Measurements from ENCODE around the gene SLC27A3. TPM values are rescaled to one million over a fixed set of nuclear protein-coding genes. Genes with fewer than 3 reads are reported as not detected.

SLC27A3 gene
- total RNA-seq, 1 experiment from 2014 or later: 42.0 TPM

GRCh38 chr1:153789478-153790034 lies 14.3 kb downstream of the SLC27A3 start:
- DNase-seq: peak; percentile 28
- Histone ChIP-seq H3K4me1 (ENCODE audit: insufficient read depth, low read length) (no peaks in the 10 kb centered on the region), H3K23ac (ENCODE audit: insufficient read length, low read depth, low read length) (no peak overlapping the region), H3K79me1 (ENCODE audit: insufficient read depth, low read depth, low read length, poor library complexity, severe bottlenecking) (no peaks in the 10 kb centered on the region), H2BK120ac (ENCODE audit: low read depth, low read length, poor library complexity, severe bottlenecking) (no peak overlapping the region), H3K56ac (ENCODE audit: insufficient read length, low read depth, low read length) (no peak overlapping the region), H4K91ac (ENCODE audit: insufficient read length, low read depth, low read length) (no peak overlapping the region), H4K8ac (replicated peaks; ENCODE audit: insufficient read length, low read depth, low read length) (no peak overlapping the region), H3K27ac (ENCODE audit: insufficient read length, low read depth, low read length) (no peak overlapping the region), H3K79me2 (ENCODE audit: insufficient read depth, low read length) (no peaks in the 10 kb centered on the region), H3K14ac (ENCODE audit: insufficient read depth, low read length) (no peak overlapping the region), H2BK12ac (ENCODE audit: insufficient read length, low read depth, low read length) (no peak overlapping the region), H4K5ac (ENCODE audit: insufficient read length, low read depth, low read length) (no peak overlapping the region), H2BK20ac (ENCODE audit: low read depth, low read length, poor library complexity, severe bottlenecking) (no peak overlapping the region), H3T11ph (ENCODE audit: low read length) (no peak overlapping the region), H2AK5ac (ENCODE audit: insufficient read length, low read length) (no peak overlapping the region), H3K9me3 (ENCODE audit: control insufficient read depth, low read depth, low read length) (no peaks in the 10 kb centered on the region), H3K4ac (ENCODE audit: low read depth, low read length) (no peak overlapping the region), H3K4me2 (ENCODE audit: insufficient read depth, insufficient read length, low read length) (no peak overlapping the region), H2BK5ac (ENCODE audit: insufficient read length, low read length) (no peak overlapping the region), H3K9ac (ENCODE audit: extremely low read depth, insufficient read length, low read length) (no peak overlapping the region), H2BK15ac (ENCODE audit: low read depth, low read length) (no peak overlapping the region), H3K23me2 (ENCODE audit: insufficient read length, low read depth, low read length, poor library complexity, severe bottlenecking) (no peaks in the 10 kb centered on the region), H3K27me3 (ENCODE audit: insufficient read depth, low read length) (no peaks in the 10 kb centered on the region), H4K20me1 (ENCODE audit: control insufficient read depth, insufficient read depth, insufficient read length) (no peaks in the 10 kb centered on the region), H3K18ac (ENCODE audit: insufficient read length, low read depth, low read length) (no peak overlapping the region), H2AFZ (ENCODE audit: low read length) (no peak overlapping the region)
- H3K9me3 Mint-ChIP-seq: 0 out of 5 replicates have a peak, but pooled peaks cover 0 to 5% of the 10 kb centered on the region in 2 experiments
- peaks cover 24 to 32% of the 10 kb centered on the region in 2 experiments for H3K4me1 Mint-ChIP-seq
- no peak for TF ChIP-seq CTCF (conservative IDR thresholded peaks at IDR 0.05)
- H3K27ac Mint-ChIP-seq: peak overlapping the region in 1 of 3 experiments; percentile 17; a peak in 1 of 7 replicates
- WGBS (ENCODE audit: extremely low coverage, insufficient read length, low lambda C conversion rate): no CpG with 5 or more reads among the region's 22 CpGs
- H3K4me3 Mint-ChIP-seq: no peak overlapping the region; a peak in 2 of 5 replicates
- peaks cover 2% of the 10 kb centered on the region for H3K27me3 Mint-ChIP-seq (ENCODE audit: low read depth)
- no peaks in the 10 kb centered on the region for H3K36me3 Mint-ChIP-seq (ENCODE audit: insufficient read depth in 1 of 3, low read depth in 3 of 3)
